ENCODE results near the gene IKBKE. TPM values are rescaled to one million over a fixed set of nuclear protein-coding genes. Genes with fewer than 3 reads are reported as not detected.

The IKBKE gene
- polyA plus RNA-seq, 1 donor: 5.2 TPM

DNA sequence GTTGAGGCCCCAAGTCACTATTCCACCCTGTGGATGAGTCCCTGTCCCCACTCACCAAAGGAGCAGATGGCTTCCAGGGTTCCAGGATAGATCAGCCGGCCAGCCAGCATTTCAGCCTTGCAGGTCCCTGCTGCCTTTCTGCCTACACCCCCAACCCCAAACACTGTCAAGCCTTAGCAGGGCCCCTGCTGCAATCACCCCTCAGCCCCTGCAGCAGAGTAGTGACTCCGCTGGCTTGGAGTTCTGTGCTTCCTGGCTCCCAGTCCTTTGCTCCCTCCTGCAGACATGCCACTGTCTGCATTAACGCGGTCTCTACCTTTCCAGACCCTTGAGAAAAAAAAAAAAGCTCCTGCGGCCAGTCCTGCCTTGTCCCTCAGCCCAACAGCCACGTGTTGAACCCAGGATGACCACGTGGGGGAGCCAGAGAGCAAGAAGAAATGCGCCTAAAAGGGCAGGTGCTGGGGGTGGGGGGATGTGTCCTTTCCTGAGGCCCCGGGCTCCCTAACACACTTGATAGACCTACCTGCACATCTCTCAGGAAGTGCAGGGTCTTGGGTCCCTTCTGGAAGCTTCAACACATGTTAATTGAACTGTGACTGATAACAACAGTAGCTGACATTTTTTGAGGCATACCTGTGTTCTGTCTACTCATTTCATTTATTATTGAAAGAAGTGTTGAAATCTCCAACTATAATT, 74.4 kb downstream of the IKBKE start:
- DNase-seq: peak; percentile 66

DNA sequence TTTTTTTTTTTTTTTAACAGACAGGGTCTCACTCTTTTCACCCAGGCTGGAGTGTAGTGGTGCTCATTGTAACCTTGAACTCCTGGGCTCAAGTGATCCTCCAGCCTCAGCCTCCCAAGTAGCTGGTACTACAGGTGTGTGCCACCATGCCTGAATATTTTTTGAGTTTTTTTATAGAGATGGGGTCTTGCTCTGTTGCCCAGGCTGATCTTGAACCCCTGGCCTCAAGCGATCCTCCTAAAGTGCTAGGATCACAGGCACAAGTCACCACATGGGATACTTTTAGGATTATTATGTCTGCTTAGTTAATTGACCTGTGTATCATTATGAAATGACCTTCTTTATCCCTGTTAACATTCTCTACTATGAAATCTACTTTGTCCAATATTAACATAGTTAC, 75.1 kb downstream of the IKBKE start:
- DNase-seq: no peak

Other genes with a start within 250 kb of the IKBKE start
- 5.1 TPM for gene RASSF5, start 37.1 kb downstream of the IKBKE start, polyA plus RNA-seq (ENCODE audit: insufficient read length)
- gene EIF2D, start 142.0 kb downstream of the IKBKE start, polyA plus RNA-seq (ENCODE audit: insufficient read length): 88.1 TPM
- 8.0 TPM for gene DYRK3, start 165.1 kb downstream of the IKBKE start, polyA plus RNA-seq (ENCODE audit: insufficient read length)
- 71.1 TPM for gene MAPKAPK2, start 214.4 kb downstream of the IKBKE start, polyA plus RNA-seq (ENCODE audit: insufficient read length)